ENCODE measurements around the gene IFRD2. TPM values are rescaled to one million over a fixed set of nuclear protein-coding genes. Genes with fewer than 3 reads are reported as not detected.

IFRD2 gene
- total and polyA plus RNA-seq, 2 of the 13 experiments (the other 11 are each of a cell fraction or from before 2014, with no cell fraction given), result 32.8 to 96.1 TPM

DNA sequence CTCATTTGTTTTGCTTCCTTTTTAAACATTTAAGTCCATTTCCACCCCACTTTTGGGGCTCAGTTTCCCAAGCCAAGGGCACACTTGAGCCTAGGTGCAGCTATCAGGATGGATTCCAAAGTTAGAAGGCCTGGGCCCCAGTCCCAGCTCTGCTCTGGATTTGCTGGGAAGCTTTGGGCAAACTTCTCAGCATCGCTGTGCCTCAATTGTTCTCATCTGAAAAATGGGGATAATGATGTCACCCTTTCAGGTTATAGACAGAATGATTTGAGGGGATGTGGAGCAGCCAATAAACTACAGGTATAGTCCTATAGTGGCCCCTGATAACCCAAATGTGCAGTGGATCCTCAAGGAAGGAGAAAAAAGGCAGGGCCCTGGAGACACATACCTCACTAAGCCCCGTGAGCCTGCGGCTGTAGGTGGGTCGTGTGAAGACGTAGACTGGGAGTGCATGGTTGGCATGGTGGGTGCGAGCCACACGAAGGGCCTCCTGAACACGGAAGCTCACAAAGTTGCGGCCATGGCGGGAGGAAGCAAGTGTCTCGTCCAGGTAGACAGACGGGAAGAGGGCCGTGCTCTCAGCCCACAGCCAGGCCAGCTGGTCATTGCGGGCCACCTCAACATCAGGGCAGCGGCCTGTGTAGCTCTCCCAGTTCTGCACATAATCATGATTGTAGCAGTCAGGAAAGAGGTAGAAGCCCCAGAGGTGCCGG is 27.1 kb upstream of the IFRD2 start (continued):
- no peak for TF ChIP-seq ARNT2 (CRISPR knock-in tag; IDR thresholded peaks at IDR 0.05; ENCODE audit: low read depth)
- no peak for TF ChIP-seq CCDC6 (CRISPR knock-in tag; IDR thresholded peaks at IDR 0.05)
- TF ChIP-seq ZNF598 (CRISPR knock-in tag; IDR thresholded peaks at IDR 0.05; ENCODE audit: borderline replicate concordance), result 0 out of 2 replicates have a peak, but pooled peaks have one; percentile 34
- TF ChIP-seq, protein P1, sequence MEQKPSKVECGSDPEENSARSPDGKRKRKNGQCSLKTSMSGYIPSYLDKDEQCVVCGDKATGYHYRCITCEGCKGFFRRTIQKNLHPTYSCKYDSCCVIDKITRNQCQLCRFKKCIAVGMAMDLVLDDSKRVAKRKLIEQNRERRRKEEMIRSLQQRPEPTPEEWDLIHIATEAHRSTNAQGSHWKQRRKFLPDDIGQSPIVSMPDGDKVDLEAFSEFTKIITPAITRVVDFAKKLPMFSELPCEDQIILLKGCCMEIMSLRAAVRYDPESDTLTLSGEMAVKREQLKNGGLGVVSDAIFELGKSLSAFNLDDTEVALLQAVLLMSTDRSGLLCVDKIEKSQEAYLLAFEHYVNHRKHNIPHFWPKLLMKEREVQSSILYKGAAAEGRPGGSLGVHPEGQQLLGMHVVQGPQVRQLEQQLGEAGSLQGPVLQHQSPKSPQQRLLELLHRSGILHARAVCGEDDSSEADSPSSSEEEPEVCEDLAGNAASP (CRISPR knock-in tag; IDR thresholded peaks at IDR 0.05; ENCODE audit: borderline replicate concordance), result no peak
- no peak for TF ChIP-seq HNRNPH1 (optimal IDR thresholded peaks at IDR 0.05; ENCODE audit: low read depth, low read length)
- no peak for TF ChIP-seq CC2D1A (CRISPR knock-in tag; IDR thresholded peaks at IDR 0.05)
- TF ChIP-seq POGK (CRISPR knock-in tag; conservative IDR thresholded peaks at IDR 0.05), result 0 out of 2 replicates have a peak, but pooled peaks have one; percentile 13
- no peak for TF ChIP-seq ZNF800 (CRISPR knock-in tag; IDR thresholded peaks at IDR 0.05)
- no peak for TF ChIP-seq ZNF33A (CRISPR knock-in tag; IDR thresholded peaks at IDR 0.05; ENCODE audit: borderline replicate concordance)
- no peak for TF ChIP-seq NFIC (IDR thresholded peaks at IDR 0.05; ENCODE audit: low read length)
- TF ChIP-seq, protein P2, sequence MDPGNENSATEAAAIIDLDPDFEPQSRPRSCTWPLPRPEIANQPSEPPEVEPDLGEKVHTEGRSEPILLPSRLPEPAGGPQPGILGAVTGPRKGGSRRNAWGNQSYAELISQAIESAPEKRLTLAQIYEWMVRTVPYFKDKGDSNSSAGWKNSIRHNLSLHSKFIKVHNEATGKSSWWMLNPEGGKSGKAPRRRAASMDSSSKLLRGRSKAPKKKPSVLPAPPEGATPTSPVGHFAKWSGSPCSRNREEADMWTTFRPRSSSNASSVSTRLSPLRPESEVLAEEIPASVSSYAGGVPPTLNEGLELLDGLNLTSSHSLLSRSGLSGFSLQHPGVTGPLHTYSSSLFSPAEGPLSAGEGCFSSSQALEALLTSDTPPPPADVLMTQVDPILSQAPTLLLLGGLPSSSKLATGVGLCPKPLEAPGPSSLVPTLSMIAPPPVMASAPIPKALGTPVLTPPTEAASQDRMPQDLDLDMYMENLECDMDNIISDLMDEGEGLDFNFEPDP (CRISPR knock-in tag; conservative IDR thresholded peaks at IDR 0.05), result no peak
- TF ChIP-seq, protein P3, sequence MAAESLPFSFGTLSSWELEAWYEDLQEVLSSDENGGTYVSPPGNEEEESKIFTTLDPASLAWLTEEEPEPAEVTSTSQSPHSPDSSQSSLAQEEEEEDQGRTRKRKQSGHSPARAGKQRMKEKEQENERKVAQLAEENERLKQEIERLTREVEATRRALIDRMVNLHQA (CRISPR knock-in tag; IDR thresholded peaks at IDR 0.05), result no peak
- TF ChIP-seq PAX8 (CRISPR knock-in tag; IDR thresholded peaks at IDR 0.05; ENCODE audit: borderline replicate concordance), result no peak
- no peak for TF ChIP-seq ZNF552 (CRISPR knock-in tag; IDR thresholded peaks at IDR 0.05; ENCODE audit: borderline replicate concordance)
- TF ChIP-seq ZNF777 (CRISPR knock-in tag; IDR thresholded peaks at IDR 0.05), result no peak
- TF ChIP-seq, protein P4, sequence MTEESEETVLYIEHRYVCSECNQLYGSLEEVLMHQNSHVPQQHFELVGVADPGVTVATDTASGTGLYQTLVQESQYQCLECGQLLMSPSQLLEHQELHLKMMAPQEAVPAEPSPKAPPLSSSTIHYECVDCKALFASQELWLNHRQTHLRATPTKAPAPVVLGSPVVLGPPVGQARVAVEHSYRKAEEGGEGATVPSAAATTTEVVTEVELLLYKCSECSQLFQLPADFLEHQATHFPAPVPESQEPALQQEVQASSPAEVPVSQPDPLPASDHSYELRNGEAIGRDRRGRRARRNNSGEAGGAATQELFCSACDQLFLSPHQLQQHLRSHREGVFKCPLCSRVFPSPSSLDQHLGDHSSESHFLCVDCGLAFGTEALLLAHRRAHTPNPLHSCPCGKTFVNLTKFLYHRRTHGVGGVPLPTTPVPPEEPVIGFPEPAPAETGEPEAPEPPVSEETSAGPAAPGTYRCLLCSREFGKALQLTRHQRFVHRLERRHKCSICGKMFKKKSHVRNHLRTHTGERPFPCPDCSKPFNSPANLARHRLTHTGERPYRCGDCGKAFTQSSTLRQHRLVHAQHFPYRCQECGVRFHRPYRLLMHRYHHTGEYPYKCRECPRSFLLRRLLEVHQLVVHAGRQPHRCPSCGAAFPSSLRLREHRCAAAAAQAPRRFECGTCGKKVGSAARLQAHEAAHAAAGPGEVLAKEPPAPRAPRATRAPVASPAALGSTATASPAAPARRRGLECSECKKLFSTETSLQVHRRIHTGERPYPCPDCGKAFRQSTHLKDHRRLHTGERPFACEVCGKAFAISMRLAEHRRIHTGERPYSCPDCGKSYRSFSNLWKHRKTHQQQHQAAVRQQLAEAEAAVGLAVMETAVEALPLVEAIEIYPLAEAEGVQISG (CRISPR knock-in tag; IDR thresholded peaks at IDR 0.05), result 0 out of 2 replicates have a peak, but pooled peaks have one; percentile 1
- no peak for TF ChIP-seq CBX2 (IDR thresholded peaks at IDR 0.05; ENCODE audit: low read depth, low read length)
- TF ChIP-seq CBX2 (CRISPR knock-in tag; IDR thresholded peaks at IDR 0.05; ENCODE audit: low read depth), result no peak
- TF ChIP-seq HOXA3 (CRISPR knock-in tag; IDR thresholded peaks at IDR 0.05), result no peak

All from HepG2 (cell line).